ENCODE data around the gene YWHAB. TPM values are rescaled to one million over a fixed set of nuclear protein-coding genes. Genes with fewer than 3 reads are reported as not detected.
A peak's percentile ranks its signal among the peaks of the same experiment; 100 is the strongest.

The YWHAB gene
- total RNA-seq, 2 donors from 2014 or later: 165 to 179 TPM

DNA sequence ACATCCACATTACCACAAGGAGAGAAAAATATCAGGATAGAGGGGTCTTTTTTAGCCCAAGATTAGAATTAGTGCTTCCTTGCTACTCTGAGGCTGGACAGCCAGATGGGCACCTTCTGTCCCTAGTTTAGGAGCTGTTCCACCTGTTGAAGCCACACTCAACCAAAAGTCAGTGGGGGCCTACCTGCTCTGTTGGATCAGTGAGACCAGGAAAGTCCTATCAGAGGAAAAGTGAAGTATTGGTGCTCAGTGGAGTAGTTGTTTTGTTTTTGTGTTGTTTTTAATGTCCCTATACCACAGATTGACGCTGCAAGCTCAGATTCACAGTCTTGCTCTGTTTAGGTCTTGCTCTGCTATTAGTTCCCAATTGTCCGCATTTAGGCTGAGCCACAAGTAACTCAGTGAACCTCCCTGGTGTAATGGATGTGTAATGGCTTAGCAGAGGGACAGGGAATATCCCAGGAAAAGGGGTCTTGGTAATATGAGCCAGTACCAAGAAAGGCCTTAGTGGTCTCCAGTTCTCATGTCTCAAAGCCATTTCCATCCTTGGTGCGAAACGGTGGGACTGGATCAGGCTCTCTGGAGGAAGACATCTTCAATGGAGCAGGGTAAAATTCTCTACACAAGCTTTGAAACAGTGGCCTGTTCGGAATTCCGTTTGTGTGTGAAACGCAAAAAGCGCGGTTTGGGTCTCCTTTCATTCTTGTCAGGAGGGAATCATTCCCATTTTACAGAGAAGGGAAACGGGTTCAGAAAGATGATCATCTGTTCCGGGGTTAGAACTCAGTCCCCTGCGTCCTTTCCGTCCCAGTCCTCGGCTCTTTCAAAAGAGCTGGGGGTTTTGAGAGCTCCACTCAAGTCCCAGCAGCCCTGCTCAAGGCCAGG, 23.7 kb downstream of the YWHAB start:
- intact Hi-C loops (cut with DNase I): no loop called here
- no peak for DNase-seq (ENCODE audit: low spot score)

DNA sequence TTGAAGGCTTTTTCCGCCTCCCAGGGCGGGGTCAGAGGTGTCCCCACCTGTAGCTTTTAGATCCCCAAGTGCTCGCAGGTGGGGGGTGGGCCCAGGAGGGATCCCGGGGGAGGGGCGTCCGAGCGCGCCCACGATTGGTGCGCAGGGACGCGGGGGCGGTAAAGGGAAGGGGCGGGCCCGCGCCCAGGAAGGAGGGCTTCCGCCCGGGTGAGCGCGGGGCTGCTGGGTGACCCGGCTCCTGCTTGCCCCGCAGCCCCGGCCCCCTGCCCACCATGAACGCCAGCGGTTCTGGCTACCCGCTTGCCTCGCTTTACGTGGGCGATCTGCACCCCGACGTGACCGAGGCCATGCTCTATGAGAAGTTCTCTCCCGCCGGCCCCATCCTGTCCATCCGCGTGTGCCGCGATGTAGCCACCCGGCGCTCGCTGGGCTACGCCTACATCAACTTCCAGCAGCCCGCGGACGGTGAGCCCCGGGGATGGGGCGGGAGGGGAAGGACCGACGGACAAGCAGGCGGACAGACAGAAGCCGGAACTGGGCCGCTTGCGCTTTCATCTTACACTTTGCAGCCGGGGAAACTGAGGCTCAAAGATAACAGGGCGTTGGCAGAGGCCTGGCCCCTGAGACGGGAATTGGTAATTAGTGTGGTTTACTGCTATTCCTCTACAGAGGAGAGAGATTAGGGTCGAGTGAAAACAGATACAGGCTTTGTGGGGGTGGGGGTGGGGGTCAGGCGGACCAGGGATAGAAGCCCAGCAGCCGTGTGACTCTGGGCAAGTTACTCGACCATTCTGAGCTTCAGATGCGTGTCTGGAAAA, 24.6 kb downstream of the YWHAB start, which contains the start of gene PABPC1L:
Gene PABPC1L (plus strand): TSS at position 189 of the 818 bp plus-strand sequence. CDS start 84 bp downstream, at position 273.
- peak; percentile 88 for DNase-seq (ENCODE audit: low spot score)
- intact Hi-C loops (cut with DNase I): no loop called here

DNA sequence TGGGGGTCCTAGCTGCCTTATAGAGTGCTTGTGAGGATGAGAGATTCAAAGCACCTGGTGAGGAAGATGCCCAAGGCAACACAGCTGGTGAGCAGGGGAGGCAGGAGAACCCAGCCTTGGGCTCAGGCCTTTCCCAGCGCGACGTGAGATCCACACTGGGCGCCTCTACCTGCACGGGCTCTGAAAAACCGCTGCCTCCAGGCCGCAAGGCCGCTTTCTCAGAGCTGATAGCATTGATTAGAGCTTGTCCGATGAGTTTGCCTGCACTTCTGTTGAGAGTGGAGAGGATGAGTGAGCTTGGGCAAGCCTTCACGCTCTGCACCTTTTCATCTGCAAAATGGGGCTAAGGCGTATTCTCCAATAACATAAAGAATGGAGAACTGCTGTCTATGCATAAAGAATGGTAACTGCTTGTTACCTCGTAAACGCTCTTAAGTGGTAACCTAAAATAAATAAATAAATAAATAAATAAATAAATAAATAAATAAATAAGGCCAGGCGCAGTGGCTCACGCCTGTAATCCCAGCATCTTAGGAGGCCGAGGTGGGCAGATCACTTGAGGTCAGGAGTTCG, 25.3 kb downstream of the YWHAB start:
- intact Hi-C loops (cut with DNase I): no loop called here
- DNase-seq (ENCODE audit: low spot score): no peak

- intact Hi-C loops (cut with DNase I): no loop called here
- DNase-seq (ENCODE audit: low spot score): no peak
These were observed 25.9 kb downstream of the YWHAB start for GRCh38 chr20:44911264-44911921.

DNA sequence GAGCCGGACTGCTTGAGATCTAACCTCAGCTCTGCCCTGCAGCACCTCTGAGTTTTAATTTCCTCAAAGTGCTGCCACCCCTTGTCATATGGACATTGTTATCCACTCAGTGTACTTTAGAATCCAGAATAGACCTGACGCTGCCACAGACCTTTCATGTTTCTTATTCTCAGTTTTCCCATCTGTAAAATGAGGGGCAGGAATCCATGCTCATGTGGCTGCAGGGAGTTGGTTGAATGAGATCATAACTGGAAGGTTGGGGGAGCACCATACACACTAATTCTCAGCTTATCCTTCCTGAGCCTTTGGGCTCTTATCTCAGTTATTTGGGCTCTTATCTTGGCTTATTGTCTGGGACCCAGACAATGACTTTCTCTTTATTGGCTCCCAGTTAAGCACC, 26.7 kb downstream of the YWHAB start:
- no peak for DNase-seq (ENCODE audit: low spot score)
- intact Hi-C loops (cut with DNase I): no loop called here

DNA sequence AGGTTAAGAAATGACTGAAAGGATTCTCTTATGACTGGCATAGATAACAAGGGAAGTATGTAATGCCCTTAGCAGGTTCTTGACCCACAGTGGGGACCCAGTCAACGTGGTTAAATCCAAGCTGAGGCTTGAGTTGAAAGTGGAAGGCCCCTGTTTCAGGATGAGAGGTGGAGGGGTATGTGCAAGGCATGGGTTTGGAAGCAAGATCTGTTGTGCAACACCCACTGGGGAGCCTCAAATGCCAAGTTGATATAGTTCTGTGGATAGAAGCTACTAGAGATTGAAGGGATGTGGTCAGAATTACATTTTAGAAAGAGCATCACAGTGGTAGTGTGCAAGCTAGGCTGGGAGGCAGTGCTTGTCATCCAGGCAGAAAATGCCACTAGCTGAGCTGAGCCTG, 29.4 kb downstream of the YWHAB start:
- intact Hi-C loops (cut with DNase I): no loop called here
- no peak for DNase-seq (ENCODE audit: low spot score)

- intact Hi-C loops (cut with DNase I): no loop called here
These were observed 31.1 kb downstream of the YWHAB start for GRCh38 chr20:44916586-44916985.

DNA sequence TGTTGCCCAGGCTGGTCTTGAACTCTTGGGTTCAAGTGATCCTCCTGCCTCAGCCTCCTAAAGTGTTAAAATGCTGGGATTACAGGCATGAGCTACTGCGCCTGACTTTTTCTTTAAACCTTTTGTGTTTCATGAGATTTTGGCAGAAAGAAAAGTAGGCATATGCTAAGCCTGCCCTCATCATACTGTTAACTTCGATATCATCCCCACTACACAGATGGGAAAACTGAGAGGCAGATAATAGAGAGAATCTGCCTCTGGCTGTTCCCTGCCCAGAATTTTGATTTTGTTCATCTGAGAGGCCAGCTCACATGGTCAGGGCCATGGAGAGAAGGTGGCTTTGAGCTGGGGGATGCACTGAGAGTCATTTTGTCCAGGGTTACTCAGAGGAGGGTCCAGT, 31.9 kb downstream of the YWHAB start:
- intact Hi-C loops (cut with DNase I): no loop called here
- no peak for DNase-seq (ENCODE audit: low spot score)

More at GRCh38 chr20:44916586-44916985, 31.1 kb downstream of the YWHAB start:
- no peak for DNase-seq (ENCODE audit: low spot score)

DNA sequence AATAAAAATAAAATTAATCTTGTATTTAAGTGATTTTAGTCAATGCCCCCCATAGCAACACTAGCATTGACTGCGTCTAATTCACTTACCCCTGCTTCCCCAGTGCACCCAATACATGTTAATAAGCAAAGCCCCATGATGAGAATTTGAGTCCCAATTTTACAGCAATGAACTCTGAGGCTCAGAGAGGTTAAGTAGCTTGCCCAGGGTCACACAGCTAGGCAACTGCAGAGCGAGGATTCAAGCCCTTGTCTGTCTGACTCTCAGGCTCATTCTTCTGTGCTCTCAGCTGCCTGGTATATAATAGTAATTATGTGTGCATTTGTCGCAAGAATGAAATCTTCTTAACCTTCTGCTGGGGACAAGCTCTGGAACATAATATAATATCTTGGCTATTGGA, 32.8 kb downstream of the YWHAB start:
- intact Hi-C loops (cut with DNase I): no loop called here
- DNase-seq (ENCODE audit: low spot score): no peak

- intact Hi-C loops (cut with DNase I): no loop called here
- DNase-seq (ENCODE audit: low spot score): no peak
These were observed 33.3 kb downstream of the YWHAB start for GRCh38 chr20:44918761-44919160.

- intact Hi-C loops (cut with DNase I): no loop called here
- no peak for DNase-seq (ENCODE audit: low spot score)
These were observed 35.9 kb downstream of the YWHAB start for GRCh38 chr20:44921447-44921846.

GRCh38 chr20:44924541-44924940, 39.0 kb downstream of the YWHAB start:
- intact Hi-C loops (cut with DNase I): no loop called here
- no peak for DNase-seq (ENCODE audit: low spot score)

- intact Hi-C loops (cut with DNase I): no loop called here
- no peak for DNase-seq (ENCODE audit: low spot score)
These were observed 43.1 kb downstream of the YWHAB start for GRCh38 chr20:44928595-44928994.

DNA sequence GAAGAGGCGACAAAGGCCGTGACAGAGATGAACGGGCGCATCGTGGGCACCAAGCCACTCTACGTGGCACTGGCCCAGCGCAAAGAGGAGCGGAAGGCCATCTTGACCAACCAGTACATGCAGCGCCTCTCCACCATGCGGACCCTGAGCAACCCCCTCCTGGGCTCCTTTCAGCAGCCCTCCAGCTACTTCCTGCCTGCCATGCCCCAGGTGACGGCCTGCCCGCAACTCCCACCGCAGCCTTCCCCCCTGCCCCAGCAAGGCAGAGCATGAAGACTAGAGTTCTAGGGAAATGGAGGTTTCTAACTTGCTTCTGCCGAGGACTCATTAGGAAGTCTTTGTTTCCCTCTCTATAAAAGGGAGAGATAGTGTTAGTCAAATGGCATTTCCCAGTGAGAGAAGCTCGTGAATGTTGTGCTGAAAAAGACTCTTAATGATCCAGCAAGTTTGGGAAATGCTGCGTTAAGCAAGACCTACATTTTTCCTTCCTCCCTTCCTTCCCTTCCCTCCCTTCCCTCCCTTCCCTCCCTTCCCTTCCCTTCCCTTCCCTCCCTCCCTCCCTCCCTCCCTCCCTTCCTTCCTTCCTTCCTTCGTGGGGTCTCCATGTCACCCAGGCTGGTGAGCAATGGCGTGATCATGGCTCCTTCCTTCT, 45.1 kb downstream of the YWHAB start:
- intact Hi-C loops (cut with DNase I): no loop called here
- DNase-seq (ENCODE audit: low spot score): no peak

DNA sequence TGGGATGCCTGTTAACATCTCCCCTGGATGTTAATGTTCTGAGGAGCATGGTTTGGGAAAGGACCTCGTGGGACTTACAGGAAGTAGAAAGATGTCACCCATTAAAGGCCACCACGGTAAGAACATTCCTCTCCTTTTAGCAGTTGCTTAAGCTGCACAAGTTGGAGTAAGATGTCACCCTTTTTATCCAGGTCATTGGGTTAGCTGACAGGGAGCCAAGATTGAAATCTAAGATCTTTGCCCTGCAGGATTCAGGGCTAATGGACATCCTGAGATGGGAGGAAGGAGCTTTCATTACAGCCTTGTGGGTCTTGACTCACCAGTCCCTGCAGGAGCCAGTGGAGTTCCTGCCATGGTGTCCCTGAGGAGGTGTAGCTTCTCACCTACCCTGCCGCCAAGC, 46.4 kb downstream of the YWHAB start:
- no peak for DNase-seq (ENCODE audit: low spot score)
- intact Hi-C loops (cut with DNase I): no loop called here

DNA sequence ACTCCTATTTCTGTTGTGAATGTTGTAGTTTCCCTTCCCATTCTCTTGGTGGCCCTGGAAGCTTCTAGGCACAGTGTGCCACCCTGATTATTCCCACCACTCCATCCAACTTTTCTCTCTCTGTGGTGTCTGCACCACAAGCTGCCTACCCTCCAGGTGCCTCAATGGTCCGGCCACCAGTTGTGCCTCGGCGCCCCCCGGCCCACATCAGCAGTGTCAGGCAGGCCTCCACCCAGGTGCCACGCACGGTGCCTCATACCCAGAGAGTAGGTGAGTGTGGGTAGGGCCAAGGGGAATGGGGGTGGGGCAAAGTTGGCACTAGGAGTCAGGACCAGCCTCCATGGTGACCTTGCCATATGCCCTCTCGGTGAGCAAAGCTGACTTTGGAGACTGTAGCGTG, 47.4 kb downstream of the YWHAB start:
- DNase-seq (ENCODE audit: low spot score): no peak
- intact Hi-C loops (cut with DNase I): no loop called here

DNA sequence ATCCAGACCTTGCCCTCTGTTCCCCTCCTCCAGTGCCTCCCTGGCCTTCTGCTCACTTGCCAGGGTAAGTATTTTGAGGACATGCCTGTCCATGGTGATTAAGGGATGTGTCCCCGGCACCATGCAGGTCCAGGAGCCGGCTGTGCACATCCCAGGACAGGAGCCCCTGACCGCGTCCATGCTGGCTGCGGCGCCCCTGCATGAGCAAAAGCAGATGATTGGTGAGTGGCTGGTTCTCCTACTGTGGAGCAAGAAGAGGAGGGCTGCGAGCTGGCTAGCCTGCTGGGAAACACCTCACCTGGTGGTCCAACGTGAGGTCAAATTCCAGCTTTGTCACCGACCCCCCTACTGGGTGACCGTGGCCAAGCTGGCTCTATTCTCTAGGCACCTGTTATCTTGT, 51.0 kb downstream of the YWHAB start:
- DNase-seq (ENCODE audit: low spot score): no peak
- intact Hi-C loops (cut with DNase I): no loop called here

DNA sequence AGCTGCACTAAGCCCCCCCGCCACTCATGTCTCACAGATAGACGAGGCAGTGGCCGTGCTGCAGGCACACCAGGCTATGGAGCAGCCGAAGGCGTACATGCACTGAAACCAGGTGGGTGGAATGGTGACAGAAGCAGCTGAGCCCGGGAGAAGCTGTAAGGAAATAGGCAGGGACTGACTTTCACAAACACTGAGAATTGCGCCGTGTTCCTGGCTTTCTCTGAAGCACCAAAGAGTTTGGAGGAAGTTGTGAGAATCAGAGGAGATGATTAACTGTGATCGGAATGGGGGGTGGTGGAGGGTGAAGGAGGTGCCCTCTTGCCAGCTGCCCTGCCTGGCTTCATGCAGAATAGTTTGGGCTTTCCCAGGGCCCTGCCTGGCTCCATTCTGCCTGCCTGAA, 53.1 kb downstream of the YWHAB start:
- no peak for DNase-seq (ENCODE audit: low spot score)

DNA sequence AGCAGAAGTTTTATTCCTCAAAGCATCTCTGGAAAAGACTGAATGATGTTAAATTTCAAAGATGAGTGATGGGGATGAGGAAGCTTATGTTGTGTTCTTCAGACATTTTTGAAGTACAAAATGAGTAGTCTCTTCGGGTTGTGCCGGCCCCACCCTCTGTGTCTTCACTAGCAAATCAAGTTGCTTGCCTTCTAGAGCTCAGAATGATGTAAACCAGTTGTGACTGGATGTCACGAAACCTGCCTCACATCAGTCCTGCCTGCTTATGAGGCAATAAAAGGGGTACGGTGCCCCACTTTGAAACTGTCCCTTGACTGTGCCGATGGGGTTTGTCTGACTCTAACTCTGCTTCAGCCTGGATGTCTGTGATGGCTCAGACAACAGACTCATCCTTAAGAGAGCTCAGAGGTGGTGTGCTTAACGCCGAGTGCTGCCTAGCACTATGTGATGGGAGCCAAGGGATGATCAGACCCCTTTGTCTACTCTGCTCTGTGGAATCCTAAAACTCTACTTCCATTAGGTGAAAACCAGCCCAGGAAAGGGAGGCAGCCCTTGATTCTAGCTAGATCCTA, 55.7 kb downstream of the YWHAB start:
- no peak for DNase-seq (ENCODE audit: low spot score)
- intact Hi-C loops (cut with DNase I): no loop called here

More for the DNA sequence above, 53.1 kb downstream of the YWHAB start:
- intact Hi-C loops (cut with DNase I): no loop called here
